OCI-LY3 (cell line): Measurements from ENCODE around the gene ACTR5.

Source experiments
- H2AFZ ChIP-seq: fragments of 200-600, 300-600 bp; shearing (Covaris generic); 2 replicates; pipeline ENCODE4 v1.6.0; 2014; ENCODE audit warnings: antibody characterized with exemption, low read depth, low read length
- H3K27ac ChIP-seq: fragments of 200-600, 300-600 bp; sonication (generic); 2 replicates; pipeline ENCODE4 v1.5.1; 2014; ENCODE audit warnings: mild to moderate bottlenecking, low read length, moderate library complexity, mixed read lengths
- H3K27me3 ChIP-seq: fragments of 200-600, 300-600 bp; sonication (generic); 2 replicates; pipeline ENCODE4 v1.6.1; 2014; ENCODE audit warnings: low read depth, low read length, mixed read lengths
- H3K36me3 ChIP-seq: fragments of 200-600, 300-600 bp; sonication (generic); replicated peaks from 2 replicates; pipeline ENCODE3; 2014; ENCODE audit warnings: low read depth, low read length, mixed read lengths
- H3K4me1 ChIP-seq: fragments of 300-600, 200-600 bp; sonication (generic); 2 replicates; pipeline ENCODE4 v1.6.1; 2014; ENCODE audit warnings: low read length, mixed read lengths
- H3K4me2 ChIP-seq: fragments of 200-600, 300-600 bp; sonication (generic); 2 replicates; pipeline ENCODE4 v1.6.1; 2014; ENCODE audit warnings: low read length, mixed read lengths
- H3K4me3 ChIP-seq: fragments of 300-600, 200-600 bp; sonication (generic); 2 replicates; pipeline ENCODE4 v1.5.1; 2014; ENCODE audit warnings: antibody characterized with exemption, mild to moderate bottlenecking, low read length, moderate library complexity
- H3K79me2 ChIP-seq: fragments of 300-600, 200-600 bp; shearing (Covaris generic); 2 replicates; pipeline ENCODE4 v1.6.1; 2014; ENCODE audit warnings: mild to moderate bottlenecking, low read length, mixed read lengths
- H3K9ac ChIP-seq: fragments of 300-600, 200-600 bp; shearing (Covaris generic); 2 replicates; pipeline ENCODE4 v1.6.0; 2014; ENCODE audit warnings: mild to moderate bottlenecking, low read length, moderate library complexity
- H3K9me3 ChIP-seq: fragments of 200-600, 300-600 bp; shearing (Covaris generic); 2 replicates; pipeline ENCODE4 v1.6.1; 2014; ENCODE audit warnings: low read length, mixed read lengths; ENCODE audit not compliant: insufficient read depth
- H4K20me1 ChIP-seq: fragments of 200-600, 300-600 bp; sonication (generic); 2 replicates; pipeline ENCODE4 v1.6.1; 2016; ENCODE audit warnings: low read length, mixed read lengths; ENCODE audit not compliant: insufficient read depth
- EZH2phosphoT487 ChIP-seq: fragments of 200-600 bp; shearing (Covaris generic); IDR thresholded peaks from 2 replicates; pipeline ENCODE4 v1.6.1; 2018; ENCODE audit warnings: antibody characterized with exemption, mixed run types, low read depth
- TF ChIP-seq, protein P1 (sequence below): fragments of 200-600, 300-600 bp; sonication (generic); IDR thresholded peaks from 2 replicates; pipeline ENCODE4 v1.5.1; 2014; ENCODE audit warnings: antibody characterized with exemption, low read length, low read depth

Gene ACTR5

DNA sequence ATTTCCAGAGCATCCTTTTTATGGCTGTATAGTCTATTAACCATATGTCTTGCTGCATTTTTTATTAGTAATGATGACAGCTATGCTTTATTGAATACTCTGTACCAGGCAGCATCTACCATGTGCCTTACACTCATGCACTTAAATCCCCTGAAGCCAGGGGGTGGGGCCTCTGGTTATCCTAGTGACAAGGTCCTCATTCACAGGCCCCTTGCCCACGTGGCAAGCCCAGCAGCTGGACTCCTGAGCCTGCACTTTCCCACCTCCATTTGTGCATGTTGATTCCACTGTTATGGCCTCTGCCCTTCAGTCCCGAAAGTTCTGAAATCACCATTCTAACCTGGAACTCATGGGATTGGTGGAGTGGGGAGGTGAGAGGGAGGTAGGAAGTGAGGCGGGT lies 22.3 kb downstream of the ACTR5 start:
- Histone ChIP-seq H3K4me3 (no peak overlapping the region), H3K9ac (no peak overlapping the region), H4K20me1 (no peaks in the 10 kb centered on the region), H3K79me2 (no peaks in the 10 kb centered on the region), H3K4me2 (no peak overlapping the region), H2AFZ (no peak overlapping the region), H3K9me3 (no peaks in the 10 kb centered on the region), H3K27me3 (no peaks in the 10 kb centered on the region), H3K4me1 (no peaks in the 10 kb centered on the region), H3K36me3 (peaks cover 65% of the 10 kb centered on the region), H3K27ac (no peak overlapping the region)
- TF ChIP-seq EZH2phosphoT487, result no peak
- TF ChIP-seq, protein P1, sequence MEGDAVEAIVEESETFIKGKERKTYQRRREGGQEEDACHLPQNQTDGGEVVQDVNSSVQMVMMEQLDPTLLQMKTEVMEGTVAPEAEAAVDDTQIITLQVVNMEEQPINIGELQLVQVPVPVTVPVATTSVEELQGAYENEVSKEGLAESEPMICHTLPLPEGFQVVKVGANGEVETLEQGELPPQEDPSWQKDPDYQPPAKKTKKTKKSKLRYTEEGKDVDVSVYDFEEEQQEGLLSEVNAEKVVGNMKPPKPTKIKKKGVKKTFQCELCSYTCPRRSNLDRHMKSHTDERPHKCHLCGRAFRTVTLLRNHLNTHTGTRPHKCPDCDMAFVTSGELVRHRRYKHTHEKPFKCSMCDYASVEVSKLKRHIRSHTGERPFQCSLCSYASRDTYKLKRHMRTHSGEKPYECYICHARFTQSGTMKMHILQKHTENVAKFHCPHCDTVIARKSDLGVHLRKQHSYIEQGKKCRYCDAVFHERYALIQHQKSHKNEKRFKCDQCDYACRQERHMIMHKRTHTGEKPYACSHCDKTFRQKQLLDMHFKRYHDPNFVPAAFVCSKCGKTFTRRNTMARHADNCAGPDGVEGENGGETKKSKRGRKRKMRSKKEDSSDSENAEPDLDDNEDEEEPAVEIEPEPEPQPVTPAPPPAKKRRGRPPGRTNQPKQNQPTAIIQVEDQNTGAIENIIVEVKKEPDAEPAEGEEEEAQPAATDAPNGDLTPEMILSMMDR, result no peak

DNA sequence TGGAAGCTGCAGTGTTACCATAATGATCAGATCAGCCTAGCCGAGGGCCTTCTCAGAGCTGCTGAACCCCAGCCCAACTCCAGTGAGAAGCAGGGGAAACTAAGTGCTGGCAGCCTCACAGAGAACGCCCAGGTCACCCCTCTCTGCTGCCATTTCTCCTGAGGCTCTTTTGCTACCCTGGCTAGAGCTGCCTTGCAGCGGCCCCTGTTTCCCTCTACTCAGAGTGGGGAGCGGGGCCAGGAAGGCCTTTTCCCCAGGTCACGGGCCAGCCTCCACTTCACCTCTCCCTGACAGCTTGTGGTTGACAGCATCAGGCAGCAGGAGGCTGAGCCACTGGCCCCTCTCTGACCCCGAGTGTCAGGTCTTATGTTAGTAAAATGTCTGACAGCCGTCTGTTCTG lies 22.7 kb downstream of the ACTR5 start:
- Histone ChIP-seq H2AFZ (no peak overlapping the region), H4K20me1 (no peaks in the 10 kb centered on the region), H3K4me3 (no peak overlapping the region), H3K4me1 (no peaks in the 10 kb centered on the region), H3K4me2 (no peak overlapping the region), H3K27ac (no peak overlapping the region), H3K9me3 (no peaks in the 10 kb centered on the region), H3K27me3 (no peaks in the 10 kb centered on the region), H3K36me3 (peaks cover 60% of the 10 kb centered on the region), H3K9ac (no peak overlapping the region), H3K79me2 (no peaks in the 10 kb centered on the region)
- TF ChIP-seq EZH2phosphoT487, result no peak
- TF ChIP-seq, protein P1, result no peak

DNA sequence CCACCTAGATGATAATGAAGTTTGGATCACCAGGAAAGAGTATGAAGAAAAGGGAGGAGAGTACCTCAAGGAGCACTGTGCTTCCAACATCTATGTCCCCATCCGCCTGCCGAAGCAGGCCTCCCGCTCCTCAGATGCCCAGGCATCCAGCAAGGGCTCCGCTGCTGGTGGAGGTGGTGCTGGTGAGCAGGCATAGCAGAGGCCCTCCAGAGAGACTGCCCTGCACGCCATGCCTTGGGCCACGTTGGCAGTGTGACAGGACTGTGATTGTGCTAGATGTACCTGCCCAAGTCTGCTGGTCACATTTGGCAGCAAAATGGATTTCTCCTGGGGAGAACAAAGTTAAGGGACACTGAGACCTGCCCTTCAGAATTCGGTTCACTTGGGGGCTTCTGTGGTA lies 23.4 kb downstream of the ACTR5 start:
- Histone ChIP-seq H3K9me3 (no peaks in the 10 kb centered on the region), H3K4me1 (no peaks in the 10 kb centered on the region), H3K79me2 (no peaks in the 10 kb centered on the region), H3K27ac (no peak overlapping the region), H4K20me1 (no peaks in the 10 kb centered on the region), H3K4me2 (no peak overlapping the region), H3K36me3 (peaks cover 56% of the 10 kb centered on the region), H3K27me3 (no peaks in the 10 kb centered on the region), H3K9ac (no peak overlapping the region), H3K4me3 (no peak overlapping the region), H2AFZ (no peak overlapping the region)
- TF ChIP-seq, protein P1, result no peak
- no peak for TF ChIP-seq EZH2phosphoT487

DNA sequence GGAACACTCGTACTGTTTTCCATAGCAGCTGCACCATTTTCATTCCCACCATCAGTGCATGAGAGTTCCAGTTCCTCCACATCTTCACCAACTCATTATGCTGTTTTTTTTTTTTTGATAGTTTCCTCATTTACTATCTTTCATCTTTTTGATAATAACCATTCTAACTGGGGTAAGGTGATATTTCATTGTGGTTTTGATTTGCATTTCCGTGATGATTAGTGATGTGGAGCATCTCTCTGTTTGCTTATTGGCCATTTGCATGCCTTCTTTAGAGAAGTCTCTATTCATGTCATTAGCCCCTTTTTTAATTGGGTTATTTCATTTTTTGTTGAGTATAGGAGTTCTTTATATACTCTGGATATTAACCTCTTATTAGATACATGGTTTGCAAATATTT lies 25.9 kb downstream of the ACTR5 start:
- Histone ChIP-seq H3K4me3 (no peak overlapping the region), H3K27ac (no peak overlapping the region), H4K20me1 (no peaks in the 10 kb centered on the region), H3K4me2 (no peak overlapping the region), H3K4me1 (no peaks in the 10 kb centered on the region), H3K79me2 (no peaks in the 10 kb centered on the region), H3K9me3 (no peaks in the 10 kb centered on the region), H3K9ac (no peak overlapping the region), H2AFZ (no peak overlapping the region), H3K36me3 (peaks cover 40% of the 10 kb centered on the region), H3K27me3 (no peaks in the 10 kb centered on the region)
- TF ChIP-seq EZH2phosphoT487, result no peak
- TF ChIP-seq, protein P1, result no peak
